IgD-negative memory B cell (primary cell): ENCODE data around the gene ADARB2. TPM values are rescaled to one million over a fixed set of nuclear protein-coding genes. Genes with fewer than 3 reads are reported as not detected.

Experiments
- H3K27ac Mint-ChIP-seq, 3 donors: one replicate each; pipeline ENCODE4 v1.8.0; 2020 to 2022; ENCODE audit warnings: mild to moderate bottlenecking in 3 of 3, mixed read lengths in 3 of 3, moderate library complexity in 1 of 3
- H3K27me3 Mint-ChIP-seq: one replicate; pipeline ENCODE4 v1.8.0; 2021; ENCODE audit warnings: mixed read lengths
- H3K36me3 Mint-ChIP-seq: one replicate; pipeline ENCODE4 v1.8.0; 2020; ENCODE audit warnings: mild to moderate bottlenecking, mixed read lengths
- H3K4me1 Mint-ChIP-seq, 3 donors: one replicate each; pipeline ENCODE4 v1.8.0; 2020 to 2022; ENCODE audit warnings: mixed read lengths in 3 of 3, mild to moderate bottlenecking in 1 of 3
- H3K4me3 Mint-ChIP-seq, 4 donors: one replicate each; pipeline ENCODE4 v1.8.0; 2020 to 2022; ENCODE audit warnings: mild to moderate bottlenecking in 4 of 4, mixed read lengths in 4 of 4, moderate library complexity in 3 of 4
- H3K9me3 Mint-ChIP-seq, 3 donors: one replicate each; pipeline ENCODE4 v1.8.0; 2020 to 2021; ENCODE audit warnings: mixed read lengths in 3 of 3, mild to moderate bottlenecking in 1 of 3
- polyA plus RNA-seq: library from polyadenylated mRNA; unstranded; fragments of 300-500 nt; fragmentation: Illumina TruSeq; gene quantifications from one replicate; pipeline ENCODE4 v1.2.3, GENCODE V29; 2021

ADARB2 gene
- polyA plus RNA-seq, 1 donor from 2014 or later: not detected

DNA sequence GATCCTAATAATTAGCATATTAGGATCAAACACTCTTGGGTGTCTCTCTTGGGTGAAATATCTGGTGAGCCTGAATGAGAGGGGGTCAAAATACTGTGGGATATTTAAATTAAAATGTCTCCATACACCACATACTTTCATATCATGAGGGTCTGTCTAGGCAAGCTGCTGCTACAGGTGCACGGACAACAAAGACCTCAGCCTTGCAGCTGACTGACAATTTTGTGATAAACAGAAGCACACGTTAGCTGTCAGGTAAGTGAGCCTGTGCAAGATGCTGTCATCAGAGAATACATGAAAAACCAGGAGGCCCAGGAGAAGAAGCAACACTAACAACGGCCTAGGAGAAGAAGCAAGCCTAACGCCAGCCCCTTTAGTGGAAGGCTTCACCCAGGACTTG lies 247.5 kb downstream of the ADARB2 start:
- Mint-ChIP-seq H3K27me3 (peaks cover 2% of the 10 kb centered on the region), H3K4me3 (peak overlapping the region; percentile 49 to 92 (median 82)), H3K27ac (peak overlapping the region; percentile 81 to 85 (median 85)), H3K36me3 (no peaks in the 10 kb centered on the region), H3K4me1 (peaks cover 28 to 45% (median 30%) of the 10 kb centered on the region in 3 donors), H3K9me3 (peaks cover 0 to 3% (median 0%) of the 10 kb centered on the region in 3 donors)

DNA sequence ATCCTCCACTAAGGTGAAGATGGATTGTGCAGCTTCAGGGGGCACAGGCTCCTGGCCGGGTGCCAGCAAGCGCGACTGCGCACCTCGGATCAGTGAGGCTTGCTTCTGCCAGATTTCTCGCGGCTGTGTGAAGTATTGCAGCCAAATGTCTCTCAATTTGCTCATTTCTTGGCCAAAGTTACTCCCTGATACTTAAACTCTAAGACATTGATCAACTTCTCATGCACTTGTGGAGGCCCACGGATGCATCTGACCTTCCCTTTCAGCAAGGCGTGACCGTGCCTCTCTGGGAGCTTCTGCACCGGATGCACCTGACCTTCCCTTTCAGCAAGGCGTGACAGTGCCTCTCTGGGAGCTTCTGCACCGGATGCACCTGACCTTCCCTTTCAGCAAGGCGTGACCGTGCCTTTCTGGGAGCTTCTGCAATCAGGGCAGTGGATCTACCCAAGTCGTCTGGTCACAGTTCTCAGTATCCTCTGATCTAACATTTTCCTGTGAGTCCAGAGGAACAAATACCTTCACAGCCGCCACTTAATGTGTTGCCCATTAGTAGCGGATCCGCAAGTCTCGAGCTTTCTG lies 248.3 kb downstream of the ADARB2 start:
- Mint-ChIP-seq H3K27ac (peak overlapping the region; percentile 81 to 85 (median 85)), H3K4me3 (peak overlapping the region; percentile 49 to 92 (median 82)), H3K36me3 (no peaks in the 10 kb centered on the region), H3K4me1 (peaks cover 28 to 45% (median 30%) of the 10 kb centered on the region in 3 donors), H3K27me3 (peaks cover 2% of the 10 kb centered on the region), H3K9me3 (peaks cover 0 to 3% (median 0%) of the 10 kb centered on the region in 3 donors)

DNA sequence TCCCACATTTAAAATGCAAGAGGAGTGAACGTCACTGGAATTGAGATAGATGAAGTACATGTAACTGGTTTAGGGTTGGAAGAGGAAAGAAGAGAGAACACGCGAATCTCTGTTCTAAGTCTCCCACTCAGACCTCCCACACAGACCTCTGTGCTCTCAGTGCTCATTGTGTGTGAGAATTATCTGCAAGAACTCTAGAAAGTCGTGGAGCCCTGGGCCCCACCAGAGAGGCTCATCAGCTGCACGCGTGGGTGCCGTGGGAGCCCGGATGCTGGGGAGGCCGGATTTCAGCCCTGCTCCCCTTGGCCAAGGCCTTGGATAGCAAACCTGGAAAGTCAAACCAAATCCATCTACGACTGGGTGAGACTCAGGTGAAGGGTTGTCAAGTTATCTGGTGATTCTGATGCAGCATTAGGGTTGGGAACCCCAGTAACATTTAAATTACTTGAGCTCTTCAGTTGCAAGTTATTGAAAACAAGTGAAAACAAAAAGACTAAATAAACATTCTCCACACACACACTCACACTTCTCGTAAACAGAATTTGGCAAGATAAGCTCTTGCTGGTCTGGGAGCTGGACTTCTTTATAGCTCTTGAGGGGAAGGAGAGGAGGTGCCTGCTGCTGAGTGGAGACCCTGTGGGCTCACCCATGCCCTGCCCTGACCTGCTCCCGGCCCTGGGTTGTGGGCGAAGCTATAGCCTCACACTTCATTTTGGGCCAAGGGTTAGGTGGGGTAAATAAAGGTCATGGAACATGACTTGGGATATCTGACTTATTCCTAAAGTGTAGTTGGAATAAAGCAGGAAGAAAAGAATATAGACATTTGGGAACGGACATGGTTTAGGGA lies 250.3 kb downstream of the ADARB2 start:
- H3K4me1 Mint-ChIP-seq: peaks cover 32 to 49% (median 36%) of the 10 kb centered on the region in 3 donors
- H3K36me3 Mint-ChIP-seq: peaks cover 2% of the 10 kb centered on the region
- no peak overlapping the region for H3K4me3 Mint-ChIP-seq
- H3K9me3 Mint-ChIP-seq: peaks cover 0 to 5% (median 3%) of the 10 kb centered on the region in 3 donors
- H3K27ac Mint-ChIP-seq: peak overlapping the region in 1 of 3 donors; percentile 24
- peaks cover 17% of the 10 kb centered on the region for H3K27me3 Mint-ChIP-seq

DNA sequence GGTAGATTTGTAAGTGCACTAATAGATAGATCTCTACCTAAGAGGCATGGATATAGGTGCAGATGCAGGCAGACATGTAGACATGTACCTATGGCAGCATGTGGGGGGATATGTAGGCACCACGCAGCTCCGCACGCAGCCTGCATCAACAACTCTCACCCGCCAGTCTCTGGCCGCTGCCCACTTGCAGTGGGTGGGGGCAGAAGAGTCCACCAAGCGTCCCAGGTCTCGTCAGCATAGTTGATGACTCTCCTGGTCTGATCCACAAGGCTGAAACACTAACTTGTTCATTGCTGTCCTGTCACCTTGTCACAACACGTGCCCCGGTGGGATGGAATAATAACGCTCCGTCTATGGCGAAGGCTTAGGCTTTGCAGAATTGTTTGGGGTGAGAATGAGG lies 252.0 kb downstream of the ADARB2 start:
- Mint-ChIP-seq H3K27ac (no peak overlapping the region), H3K4me3 (peak overlapping the region in 1 of 4 donors; percentile 6), H3K9me3 (peaks cover 1 to 5% (median 3%) of the 10 kb centered on the region in 3 donors), H3K36me3 (peaks cover 2% of the 10 kb centered on the region), H3K4me1 (peaks cover 27 to 46% (median 31%) of the 10 kb centered on the region in 3 donors), H3K27me3 (peaks cover 22% of the 10 kb centered on the region)

DNA sequence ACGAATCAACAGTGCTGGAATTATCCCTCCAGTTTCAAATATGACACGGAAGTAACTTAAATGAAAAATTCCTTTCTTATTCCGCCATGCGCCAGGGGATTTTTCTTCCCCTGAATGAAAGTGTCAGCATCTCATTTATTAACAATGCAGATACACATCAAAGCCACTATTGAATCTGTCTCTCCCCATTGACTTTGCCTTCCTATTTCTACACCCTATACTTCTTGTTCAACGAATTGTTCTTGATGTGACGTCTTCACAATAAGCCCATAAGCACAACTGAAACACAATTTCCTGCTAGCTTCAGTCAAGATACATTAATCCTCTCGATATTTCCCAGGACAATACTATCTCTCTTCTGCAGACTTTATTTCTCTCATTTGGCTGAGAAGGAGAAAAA lies 253.5 kb downstream of the ADARB2 start:
- Mint-ChIP-seq H3K9me3 (peaks cover 2 to 5% (median 3%) of the 10 kb centered on the region in 3 donors), H3K4me1 (peaks cover 16 to 35% (median 19%) of the 10 kb centered on the region in 3 donors), H3K27me3 (peaks cover 22% of the 10 kb centered on the region), H3K4me3 (no peak overlapping the region), H3K36me3 (peaks cover 2% of the 10 kb centered on the region), H3K27ac (no peak overlapping the region)

DNA sequence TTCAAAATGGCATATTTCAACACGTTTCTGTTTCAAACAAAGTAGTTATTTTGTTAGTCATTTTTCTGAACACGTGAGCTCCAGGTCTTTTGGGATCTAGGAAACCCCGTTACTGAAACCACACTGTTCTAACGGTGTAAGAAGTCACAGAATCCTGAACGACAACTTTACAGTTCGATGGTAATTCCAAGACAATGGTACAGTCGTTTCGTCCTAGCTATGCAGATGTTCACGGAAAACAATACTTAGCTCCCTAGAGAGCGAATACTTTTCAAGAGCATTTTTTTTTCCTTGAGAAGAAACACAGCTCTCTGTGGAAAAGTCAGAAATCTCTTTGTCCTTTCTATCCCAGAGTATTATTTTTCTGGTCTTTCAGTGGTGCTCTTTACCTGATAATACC lies 254.1 kb downstream of the ADARB2 start:
- H3K9me3 Mint-ChIP-seq: peaks cover 0 to 5% (median 3%) of the 10 kb centered on the region in 3 donors
- H3K36me3 Mint-ChIP-seq: peaks cover 4% of the 10 kb centered on the region
- H3K4me3 Mint-ChIP-seq: no peak overlapping the region
- H3K27me3 Mint-ChIP-seq: peaks cover 22% of the 10 kb centered on the region
- H3K27ac Mint-ChIP-seq: no peak overlapping the region
- peaks cover 10 to 29% (median 16%) of the 10 kb centered on the region in 3 donors for H3K4me1 Mint-ChIP-seq

DNA sequence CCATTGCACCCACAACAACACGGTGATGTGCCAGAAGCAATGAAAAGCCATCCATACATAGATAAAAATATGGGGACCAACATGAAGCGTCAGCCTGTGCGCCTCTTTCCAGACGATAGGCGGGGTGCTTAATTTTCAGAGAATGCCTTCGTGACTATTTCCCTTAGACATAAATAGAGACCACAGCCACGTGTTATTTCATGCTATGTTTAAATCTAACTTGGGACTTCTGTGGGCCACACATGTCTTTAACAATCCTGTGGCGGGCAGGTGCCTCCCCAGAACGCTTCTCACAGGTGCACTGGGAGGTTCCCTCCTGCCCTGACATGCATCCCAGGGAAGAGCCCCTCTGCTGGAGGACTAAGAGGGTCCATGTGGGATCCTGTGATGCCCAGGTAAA lies 259.7 kb downstream of the ADARB2 start:
- H3K27ac Mint-ChIP-seq: no peak overlapping the region
- peak overlapping the region in 1 of 4 donors; percentile 6 for H3K4me3 Mint-ChIP-seq
- peaks cover 20% of the 10 kb centered on the region for H3K27me3 Mint-ChIP-seq
- peaks cover 5 to 19% (median 11%) of the 10 kb centered on the region in 3 donors for H3K4me1 Mint-ChIP-seq
- peaks cover 6% of the 10 kb centered on the region for H3K36me3 Mint-ChIP-seq
- H3K9me3 Mint-ChIP-seq: peaks cover 0 to 3% (median 2%) of the 10 kb centered on the region in 3 donors

DNA sequence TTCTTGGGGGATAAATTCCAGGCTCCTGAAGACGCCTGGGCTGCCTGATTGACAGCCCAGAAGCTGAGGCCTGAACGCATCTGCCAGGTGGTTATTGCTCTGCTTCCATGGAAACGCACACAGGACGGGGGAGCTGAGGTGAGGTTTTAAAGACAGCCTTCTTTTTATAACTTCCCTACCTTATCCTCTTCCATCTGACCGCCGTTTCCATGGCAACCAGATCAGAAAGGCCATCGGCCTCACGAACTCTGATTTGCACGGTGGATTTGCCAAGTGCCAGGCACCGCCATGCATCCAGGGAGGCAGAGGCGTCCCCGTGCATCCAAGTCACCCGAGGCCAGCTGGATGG lies 260.9 kb downstream of the ADARB2 start:
- Mint-ChIP-seq H3K4me1 (peaks cover 2 to 13% (median 7%) of the 10 kb centered on the region in 3 donors), H3K9me3 (peaks cover 0 to 3% (median 0%) of the 10 kb centered on the region in 3 donors), H3K27me3 (peaks cover 20% of the 10 kb centered on the region), H3K4me3 (no peak overlapping the region), H3K27ac (no peak overlapping the region), H3K36me3 (peaks cover 4% of the 10 kb centered on the region)

DNA sequence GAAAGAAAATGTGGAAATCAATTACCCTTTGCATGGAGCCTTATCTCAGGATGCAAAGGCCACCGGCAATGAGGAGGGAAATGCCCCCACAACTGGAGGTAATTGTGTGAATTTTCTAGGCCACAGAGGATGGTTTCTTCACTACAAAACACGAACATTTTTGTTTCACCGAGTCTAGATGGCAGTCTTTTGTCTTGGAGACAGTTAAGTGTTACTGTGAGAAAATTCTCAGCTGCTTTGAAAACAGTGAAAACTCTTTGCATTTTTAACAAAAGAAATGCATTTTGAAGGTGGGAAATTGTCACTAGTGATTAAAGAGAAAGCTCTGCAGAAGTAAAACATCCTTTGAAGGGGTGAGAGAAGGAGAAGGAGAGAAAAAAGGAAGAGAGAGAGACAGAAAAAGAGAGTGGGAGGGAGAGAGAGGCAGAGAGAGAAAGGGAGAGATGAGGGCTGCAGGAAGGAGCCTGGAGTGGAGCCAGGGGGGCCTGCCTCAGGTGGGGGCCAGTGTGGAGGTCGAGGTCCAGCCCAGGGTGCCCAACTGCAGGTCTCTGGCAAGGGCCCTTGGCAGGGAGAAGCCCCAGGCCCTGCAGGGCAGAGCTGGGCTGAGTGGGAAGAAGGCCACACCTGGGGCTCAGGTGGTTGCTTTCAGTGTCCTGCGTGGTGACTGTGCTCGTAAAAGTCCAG lies 261.4 kb downstream of the ADARB2 start:
- H3K27ac Mint-ChIP-seq: no peak overlapping the region
- H3K4me3 Mint-ChIP-seq: peak overlapping the region in 3 of 4 donors; percentile 17 to 29 (median 18)
- peaks cover 0 to 2% (median 0%) of the 10 kb centered on the region in 3 donors for H3K9me3 Mint-ChIP-seq
- H3K4me1 Mint-ChIP-seq: peaks cover 2 to 10% (median 7%) of the 10 kb centered on the region in 3 donors
- H3K27me3 Mint-ChIP-seq: peaks cover 18% of the 10 kb centered on the region
- H3K36me3 Mint-ChIP-seq: peaks cover 4% of the 10 kb centered on the region

DNA sequence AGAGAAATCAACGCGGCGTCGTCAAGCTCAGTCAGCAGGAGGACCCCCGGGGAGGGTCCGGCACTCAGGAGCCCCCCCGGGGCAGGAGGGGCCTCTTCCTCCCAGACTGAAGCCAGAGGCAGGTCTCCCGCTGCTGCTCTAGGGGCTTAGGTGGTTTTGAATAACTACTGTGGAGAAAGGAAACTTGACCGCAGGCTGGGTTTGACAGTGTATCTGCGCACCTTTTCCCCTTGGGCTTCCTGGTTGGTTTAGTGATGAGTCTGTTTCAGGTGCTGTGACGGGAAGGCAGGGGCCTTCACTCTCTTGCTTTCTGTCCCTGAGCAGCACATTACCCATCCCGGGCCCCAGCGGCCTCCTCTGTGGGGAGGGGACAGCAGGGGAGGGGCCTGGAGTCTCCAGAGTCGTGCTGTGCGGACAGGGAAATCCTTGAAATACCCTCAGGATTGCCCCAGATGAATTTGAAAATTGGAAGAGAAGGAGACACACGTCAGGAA lies 262.2 kb downstream of the ADARB2 start:
- Mint-ChIP-seq H3K4me1 (peaks cover 4 to 9% (median 7%) of the 10 kb centered on the region in 3 donors), H3K36me3 (peaks cover 4% of the 10 kb centered on the region), H3K9me3 (peaks cover 0 to 2% (median 0%) of the 10 kb centered on the region in 3 donors), H3K27ac (no peak overlapping the region), H3K27me3 (peaks cover 14% of the 10 kb centered on the region), H3K4me3 (peak overlapping the region in 1 of 4 donors; percentile 27)

DNA sequence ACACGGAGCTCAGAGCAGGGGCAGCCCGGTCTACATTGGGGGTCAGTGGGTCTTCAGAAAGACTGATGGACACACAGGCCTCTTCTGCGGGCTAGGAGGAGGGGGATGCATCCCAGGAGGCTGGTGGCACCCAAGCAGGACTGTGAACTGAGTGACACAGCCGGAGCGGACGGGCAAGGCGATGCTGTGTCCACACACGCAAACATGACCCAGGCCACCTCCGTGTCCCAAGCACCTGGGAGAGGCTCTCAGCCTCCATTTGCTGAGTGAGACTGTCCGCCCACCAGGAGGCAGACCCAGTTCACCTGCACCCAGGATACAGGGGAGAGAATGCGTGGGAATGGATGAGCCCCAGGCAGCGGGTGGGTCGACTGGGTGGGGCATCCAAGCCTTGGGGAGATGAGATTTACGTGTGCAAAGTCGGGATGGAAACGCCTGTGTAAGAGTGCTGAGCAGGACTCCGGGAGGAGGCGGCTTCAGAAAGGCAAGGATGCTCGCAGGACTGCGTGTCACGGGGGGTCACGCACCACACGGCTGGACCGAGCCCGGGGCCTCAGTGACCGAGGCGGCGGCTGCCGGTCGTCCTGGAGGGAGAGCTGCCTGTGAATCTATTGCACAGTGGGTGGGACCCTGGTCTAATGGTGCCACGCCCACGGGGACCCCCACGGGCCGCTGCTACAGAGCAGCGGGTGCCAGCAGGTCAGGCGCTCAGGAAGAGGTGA lies 262.8 kb downstream of the ADARB2 start:
- H3K9me3 Mint-ChIP-seq: no peaks in the 10 kb centered on the region
- H3K27ac Mint-ChIP-seq: no peak overlapping the region
- peaks cover 4 to 9% (median 8%) of the 10 kb centered on the region in 3 donors for H3K4me1 Mint-ChIP-seq
- peak overlapping the region in 1 of 4 donors; percentile 70 for H3K4me3 Mint-ChIP-seq
- H3K27me3 Mint-ChIP-seq: peaks cover 15% of the 10 kb centered on the region
- peaks cover 4% of the 10 kb centered on the region for H3K36me3 Mint-ChIP-seq

DNA sequence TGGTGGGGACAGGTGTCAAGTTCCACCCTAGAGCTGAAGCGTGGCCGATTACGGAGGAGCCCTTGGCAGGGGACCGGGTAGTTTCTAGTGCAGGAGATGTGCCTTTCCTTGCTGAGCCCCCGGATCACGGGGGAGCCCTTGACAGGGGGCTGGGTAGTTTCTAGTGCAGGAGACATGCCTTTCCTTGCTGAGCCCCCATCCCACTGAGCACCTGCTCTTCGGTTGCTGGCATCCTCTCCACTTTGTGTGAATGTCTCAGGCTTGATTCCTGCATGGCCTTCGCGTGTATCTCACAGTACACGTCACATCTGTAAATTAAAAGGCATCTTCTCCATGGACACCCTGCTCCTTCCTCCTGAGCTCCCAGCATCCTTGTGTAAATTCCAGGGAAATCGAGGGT lies 263.5 kb downstream of the ADARB2 start:
- Mint-ChIP-seq H3K27me3 (peaks cover 15% of the 10 kb centered on the region), H3K27ac (peak overlapping the region in 1 of 3 donors; percentile 82)

DNA sequence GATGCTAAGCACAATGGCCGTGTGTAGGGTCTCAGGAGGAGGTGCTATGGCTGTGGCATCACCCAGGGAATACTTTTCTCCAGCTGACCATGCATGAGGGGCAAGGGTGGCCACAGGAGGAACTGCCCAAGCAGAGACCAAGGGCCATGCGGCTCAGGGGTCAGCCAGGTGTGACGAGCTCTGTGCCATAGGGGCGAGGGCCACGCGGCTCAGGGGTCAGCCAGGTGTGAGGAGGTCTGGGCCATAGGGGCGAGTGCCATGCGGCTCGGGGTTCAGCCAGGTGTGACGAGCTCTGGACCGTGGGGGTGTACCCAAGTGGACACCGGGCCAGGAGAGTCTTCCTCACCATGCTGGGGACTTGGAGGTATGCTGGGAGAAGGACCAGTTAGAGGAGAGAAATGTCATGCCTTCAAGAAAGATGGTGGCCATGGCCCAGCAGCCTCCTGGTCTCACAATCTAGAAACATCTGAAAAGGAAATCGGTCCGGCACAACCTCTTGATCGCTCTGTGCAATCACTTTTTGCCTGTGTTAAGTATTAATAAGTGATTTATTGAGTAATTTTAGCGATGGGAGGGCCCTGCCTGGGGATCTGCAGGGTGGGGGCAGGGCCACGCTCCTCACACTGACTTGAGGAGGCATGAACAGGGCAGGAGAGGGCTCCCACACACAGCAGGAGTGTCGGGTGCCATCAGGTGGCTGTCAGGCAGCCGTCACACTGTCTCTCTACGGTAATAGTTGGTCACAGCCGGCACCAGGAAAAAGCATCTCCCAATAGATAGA lies 265.0 kb downstream of the ADARB2 start:
- Mint-ChIP-seq H3K9me3 (no peaks in the 10 kb centered on the region), H3K4me3 (peak overlapping the region in 1 of 4 donors; percentile 71), H3K27ac (no peak overlapping the region), H3K36me3 (peaks cover 2% of the 10 kb centered on the region), H3K4me1 (peaks cover 4 to 10% (median 9%) of the 10 kb centered on the region in 3 donors), H3K27me3 (peaks cover 18% of the 10 kb centered on the region)

More for the DNA sequence above, 263.5 kb downstream of the ADARB2 start:
- Mint-ChIP-seq H3K4me3 (peak overlapping the region in 1 of 4 donors; percentile 47), H3K4me1 (peaks cover 4 to 10% (median 9%) of the 10 kb centered on the region in 3 donors), H3K9me3 (no peaks in the 10 kb centered on the region), H3K36me3 (peaks cover 4% of the 10 kb centered on the region)
